HepG2 (cell line): Measurements from ENCODE around the gene KLHL36. TPM values are rescaled to one million over a fixed set of nuclear protein-coding genes. Genes with fewer than 3 reads are reported as not detected.

ENCODE experiments used
- ATRX ChIP-seq: sonication (generic); formaldehyde crosslinking; IDR thresholded peaks from 2 replicates; pipeline ENCODE4 v1.4.0; 2020; ENCODE audit warnings: missing genetic modification reagents, borderline replicate concordance
- BCL6 ChIP-seq: IDR thresholded peaks from 2 replicates; pipeline ENCODE4 v1.6.1; 2016; ENCODE audit warnings: missing genetic modification reagents, missing compliant biosample characterization
- CTCF ChIP-seq: sonication (generic); formaldehyde crosslinking; IDR thresholded peaks from 2 replicates; pipeline ENCODE4 v1.5.0; 2020; ENCODE audit warnings: mild to moderate bottlenecking, missing genetic modification reagents, moderate library complexity
- KLF6 ChIP-seq: IDR thresholded peaks from 2 replicates; pipeline ENCODE4 v1.8.0; 2016; ENCODE audit warnings: missing biosample characterization, missing genetic modification reagents
- MLX ChIP-seq: IDR thresholded peaks from 2 replicates; pipeline ENCODE4 v1.6.1; 2016
- PCBP2 ChIP-seq: fragments of 200-400 bp; formaldehyde crosslinking; optimal IDR thresholded peaks from 2 replicates; pipeline ENCODE3; 2018; ENCODE audit warnings: low read length, low read depth; ENCODE audit not compliant: poor library complexity, severe bottlenecking
- RCOR2 ChIP-seq: IDR thresholded peaks from 2 replicates; pipeline ENCODE4 v1.6.1; 2016; ENCODE audit warnings: missing biosample characterization, missing genetic modification reagents
- SIN3A ChIP-seq: IDR thresholded peaks from 2 replicates; pipeline ENCODE4 v1.6.1; 2011; ENCODE audit warnings: low read depth, mild to moderate bottlenecking, control low read depth, low read length, borderline replicate concordance
- SMARCC2 ChIP-seq: fragments of 450-650 bp; IDR thresholded peaks from 2 replicates; pipeline ENCODE4 v1.6.1; 2017; ENCODE audit warnings: antibody characterized with exemption, mild to moderate bottlenecking
- SP2 ChIP-seq: sonication (generic); formaldehyde crosslinking; IDR thresholded peaks from 2 replicates; pipeline ENCODE4 v1.5.1; 2020; ENCODE audit warnings: mild to moderate bottlenecking, missing genetic modification reagents
- ZNF101 ChIP-seq: sonication (generic); formaldehyde crosslinking; IDR thresholded peaks from 2 replicates; pipeline ENCODE4 v1.4.0; 2020; ENCODE audit warnings: mild to moderate bottlenecking, low read depth, missing genetic modification reagents, borderline replicate concordance
- ZNF569 ChIP-seq: sonication (generic); formaldehyde crosslinking; IDR thresholded peaks from 2 replicates; pipeline ENCODE4 v1.5.0; 2020; ENCODE audit warnings: mild to moderate bottlenecking, missing genetic modification reagents, moderate library complexity, borderline replicate concordance
- ZNF720 ChIP-seq: sonication (generic); formaldehyde crosslinking; IDR thresholded peaks from 2 replicates; pipeline ENCODE4 v1.4.0; 2020; ENCODE audit warnings: missing genetic modification reagents
- ZNF747 ChIP-seq: sonication (generic); formaldehyde crosslinking; IDR thresholded peaks from 2 replicates; pipeline ENCODE4 v1.8.1; 2023; ENCODE audit warnings: missing genetic modification reagents, mild to moderate bottlenecking, borderline replicate concordance
- ZNF784 ChIP-seq: sonication (generic); formaldehyde crosslinking; IDR thresholded peaks from 2 replicates; pipeline ENCODE4 v1.5.1; 2020; ENCODE audit warnings: missing genetic modification reagents, mild to moderate bottlenecking, borderline replicate concordance
- polyA plus RNA-seq, 8 experiments: library from polyadenylated mRNA; depleted of rRNA in 3 of 8; stranded (reverse) in 7 of 8; unstranded in 1 of 8; fragments of >200 nt; fragmentation: Illumina TruSeq in 4 of 8; extraction: Trizol in 4 of 8; gene quantifications; 2 replicates each; pipeline versions ENCODE4 v1.2.1 to v1.2.3, GENCODE V29; 2011 to 2016; ENCODE audit warnings: low read depth in 4 of 8, missing spikeins in 1 of 8, mixed read lengths in 1 of 8; ENCODE audit not compliant: insufficient read depth in 1 of 8
- total RNA-seq, 5 experiments: library from RNA; depleted of rRNA; stranded (reverse); fragments of >200 nt; fragmentation: Illumina TruSeq; extraction: Trizol; gene quantifications; 2 replicates each; pipeline ENCODE4 v1.2.3, GENCODE V29; 2016; ENCODE audit warnings: low read depth in 1 of 5
- TF ChIP-seq, protein P1 (sequence below): sonication (generic); formaldehyde crosslinking; IDR thresholded peaks from 2 replicates; pipeline ENCODE4 v1.5.0; 2020; ENCODE audit warnings: missing genetic modification reagents

Gene KLHL36
- total and polyA plus RNA-seq, 2 of the 13 experiments (the other 11 are each of a cell fraction or from before 2014, with no cell fraction given), result 24.3 to 26.0 TPM

- TF ChIP-seq CTCF (no peak), MLX (CRISPR knock-in tag) (no peak), ZNF784 (CRISPR knock-in tag) (no peak), ZNF101 (no peak), PCBP2 (no peak), KLF6 (CRISPR knock-in tag) (no peak), ZNF569 (no peak), SMARCC2 (no peak), SIN3A (no peak), ATRX (no peak), SP2 (CRISPR knock-in tag) (no peak), ZNF720 (CRISPR knock-in tag) (no peak), ZNF747 (CRISPR knock-in tag) (no peak), BCL6 (CRISPR knock-in tag) (peak; percentile 36; the same call in 1 of the 2 replicates), RCOR2 (CRISPR knock-in tag) (no peak)
- TF ChIP-seq, protein P1, sequence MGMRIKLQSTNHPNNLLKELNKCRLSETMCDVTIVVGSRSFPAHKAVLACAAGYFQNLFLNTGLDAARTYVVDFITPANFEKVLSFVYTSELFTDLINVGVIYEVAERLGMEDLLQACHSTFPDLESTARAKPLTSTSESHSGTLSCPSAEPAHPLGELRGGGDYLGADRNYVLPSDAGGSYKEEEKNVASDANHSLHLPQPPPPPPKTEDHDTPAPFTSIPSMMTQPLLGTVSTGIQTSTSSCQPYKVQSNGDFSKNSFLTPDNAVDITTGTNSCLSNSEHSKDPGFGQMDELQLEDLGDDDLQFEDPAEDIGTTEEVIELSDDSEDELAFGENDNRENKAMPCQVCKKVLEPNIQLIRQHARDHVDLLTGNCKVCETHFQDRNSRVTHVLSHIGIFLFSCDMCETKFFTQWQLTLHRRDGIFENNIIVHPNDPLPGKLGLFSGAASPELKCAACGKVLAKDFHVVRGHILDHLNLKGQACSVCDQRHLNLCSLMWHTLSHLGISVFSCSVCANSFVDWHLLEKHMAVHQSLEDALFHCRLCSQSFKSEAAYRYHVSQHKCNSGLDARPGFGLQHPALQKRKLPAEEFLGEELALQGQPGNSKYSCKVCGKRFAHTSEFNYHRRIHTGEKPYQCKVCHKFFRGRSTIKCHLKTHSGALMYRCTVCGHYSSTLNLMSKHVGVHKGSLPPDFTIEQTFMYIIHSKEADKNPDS (CRISPR knock-in tag), result no peak
These were observed 48.6 kb upstream of the KLHL36 start (continued) for GRCh38 chr16:84599521-84600202.
